Fibroblast of gingiva (primary cell): ENCODE results near the gene CD70.
"Not testable (repeated sequence)": the region's sequence is repeated elsewhere in the genome, so short reads cannot be mapped to it uniquely, and the experiment has no call there.

Experiments used
- DNase-seq: peaks from one replicate; pipeline ENCODE4 v3.0.0-alpha.2; 2011; ENCODE audit warnings: low read depth

Gene CD70, protein sequence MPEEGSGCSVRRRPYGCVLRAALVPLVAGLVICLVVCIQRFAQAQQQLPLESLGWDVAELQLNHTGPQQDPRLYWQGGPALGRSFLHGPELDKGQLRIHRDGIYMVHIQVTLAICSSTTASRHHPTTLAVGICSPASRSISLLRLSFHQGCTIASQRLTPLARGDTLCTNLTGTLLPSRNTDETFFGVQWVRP

DNA sequence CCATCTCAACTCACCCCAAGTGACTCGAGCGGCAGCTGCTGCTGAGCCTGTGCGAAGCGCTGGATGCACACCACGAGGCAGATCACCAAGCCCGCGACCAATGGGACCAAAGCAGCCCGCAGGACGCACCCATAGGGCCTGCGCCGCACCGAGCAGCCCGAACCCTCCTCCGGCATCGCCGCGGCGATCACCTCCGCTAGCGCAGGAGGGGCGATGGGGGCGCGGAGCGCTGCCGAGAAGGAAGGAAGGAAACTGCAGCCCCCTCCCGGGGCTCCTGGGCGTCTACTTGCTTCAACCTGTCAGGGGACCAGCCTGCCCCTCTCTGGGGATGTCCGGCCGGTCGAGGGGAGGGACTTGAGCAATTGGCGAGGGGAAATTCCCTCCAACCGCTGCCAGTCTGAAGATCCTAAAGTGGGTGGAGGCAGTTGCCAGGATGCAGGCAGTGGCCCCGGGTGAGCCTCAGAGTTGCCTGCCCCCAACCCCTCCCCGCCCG lies at the start of gene CD70:
Gene CD70, minus strand, starts transcription at position 324 of the 493 bp plus-strand sequence. Its CDS starts 148 bp downstream, at position 176.
- DNase-seq: no peak

DNA sequence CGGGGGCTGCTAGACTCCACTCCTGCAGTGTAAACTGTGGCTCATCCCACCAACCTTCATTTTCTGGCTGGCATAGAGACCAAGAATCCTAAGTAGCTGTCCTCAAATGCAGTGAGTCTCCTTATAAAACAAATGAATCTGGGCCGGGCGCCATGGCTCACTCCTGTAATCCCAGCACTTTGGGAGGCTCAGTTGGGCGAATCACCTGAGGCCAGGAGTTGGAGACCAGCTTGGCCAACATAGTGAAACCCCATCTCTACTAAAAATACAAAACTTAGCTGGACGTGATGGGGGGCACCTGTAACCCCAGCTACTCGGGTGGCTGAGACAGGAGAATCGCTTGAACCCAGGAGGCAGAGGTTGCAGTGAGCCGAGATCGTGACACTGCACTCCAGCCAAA lies 49.4 kb upstream of the CD70 start:
- not testable (repeated sequence) for DNase-seq

- no peak for DNase-seq
These were observed 48.5 kb upstream of the CD70 start for GRCh38 chr19:6639439-6639838.

DNA sequence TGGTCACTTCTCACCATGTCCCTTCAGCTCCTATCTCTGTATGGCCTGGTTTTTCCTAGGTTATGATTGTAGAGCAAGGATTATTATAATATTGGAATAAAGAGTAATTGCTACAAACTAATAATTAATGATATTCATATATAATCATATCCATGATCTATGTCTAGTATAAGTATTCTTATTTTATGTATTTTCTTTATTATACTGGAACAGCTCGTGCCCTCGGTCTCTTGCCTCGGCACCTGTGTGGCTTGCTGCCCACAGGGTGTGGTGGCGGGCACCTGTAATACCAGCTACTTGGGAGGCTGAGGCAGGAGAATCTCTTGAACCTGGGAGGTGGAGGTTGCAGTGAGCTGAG lies 42.5 kb upstream of the CD70 start:
- DNase-seq: not testable (repeated sequence)

- peak; percentile 30 for DNase-seq
These were observed 42.0 kb upstream of the CD70 start for GRCh38 chr19:6632747-6633455.

DNA sequence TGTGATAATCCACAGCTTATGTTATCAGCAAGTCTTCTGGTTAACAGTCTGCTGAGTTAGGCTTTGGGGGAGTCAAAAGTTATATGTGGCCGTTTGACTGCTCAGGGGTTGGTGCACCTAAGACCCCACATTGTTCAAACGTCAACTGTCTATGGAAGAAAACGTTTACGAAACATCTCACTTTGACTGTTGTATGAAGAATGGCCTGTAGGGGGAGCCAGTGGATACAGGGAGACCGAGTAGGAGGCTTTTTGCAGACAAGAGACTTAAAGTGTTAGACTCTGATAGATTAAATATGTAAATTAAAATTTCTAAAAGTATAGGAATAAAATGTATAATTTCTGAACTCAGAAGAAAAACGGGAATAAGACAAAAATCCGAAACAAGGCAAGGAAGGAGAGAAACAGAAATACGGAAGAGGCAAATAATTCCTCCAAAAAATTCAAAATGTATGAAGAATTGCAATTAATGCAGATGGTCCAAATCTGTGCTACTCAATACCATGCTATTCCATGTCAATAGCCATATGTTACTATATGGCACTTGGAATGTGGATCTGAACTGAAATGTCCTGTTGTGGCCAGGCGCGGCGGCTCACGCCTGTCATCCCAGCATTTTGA lies 41.2 kb upstream of the CD70 start:
- peak; percentile 58 for DNase-seq

DNA sequence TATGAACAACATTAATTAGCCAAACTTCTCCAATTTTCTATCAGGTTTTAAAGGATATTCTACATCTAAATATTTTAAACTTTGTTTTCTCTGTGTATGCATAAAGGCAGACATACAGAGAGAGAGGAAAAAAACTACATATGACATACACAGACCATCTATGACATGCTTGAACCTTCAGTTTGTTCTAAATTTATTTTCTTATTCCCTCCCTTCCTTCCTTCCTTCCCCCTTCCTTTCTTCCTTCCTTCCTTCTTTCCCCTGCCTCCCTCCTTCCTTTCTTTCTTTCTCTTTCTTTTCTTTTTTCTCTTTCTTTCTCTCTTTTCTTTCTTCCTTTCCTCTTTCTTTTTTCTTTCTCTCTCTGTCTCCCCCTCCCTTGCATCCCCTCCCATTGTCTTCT lies 35.8 kb upstream of the CD70 start:
- DNase-seq: no peak

DNA sequence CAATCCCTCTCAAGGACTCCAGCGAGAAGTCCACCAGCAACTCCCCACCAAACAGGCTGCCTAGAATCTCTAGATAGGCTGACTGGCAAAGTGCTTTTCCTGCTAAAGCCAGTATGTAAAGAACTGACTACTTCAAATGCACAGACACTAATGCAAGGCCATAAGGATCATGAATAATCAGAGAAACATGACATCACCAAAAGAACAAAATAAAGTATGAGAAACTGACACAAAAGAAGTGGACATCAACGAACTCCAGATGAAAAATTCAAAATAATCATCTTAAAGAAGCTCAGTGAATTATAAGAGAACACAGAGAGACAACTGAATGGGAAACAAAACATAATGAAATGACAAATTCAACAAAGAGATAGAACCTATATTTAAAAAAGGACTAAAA lies 26.4 kb upstream of the CD70 start:
- DNase-seq: no peak

GRCh38 chr19:6616011-6616410 lies 25.1 kb upstream of the CD70 start:
- no peak for DNase-seq

GRCh38 chr19:6613711-6614110 lies 22.8 kb upstream of the CD70 start:
- peak; percentile 51 for DNase-seq

DNA sequence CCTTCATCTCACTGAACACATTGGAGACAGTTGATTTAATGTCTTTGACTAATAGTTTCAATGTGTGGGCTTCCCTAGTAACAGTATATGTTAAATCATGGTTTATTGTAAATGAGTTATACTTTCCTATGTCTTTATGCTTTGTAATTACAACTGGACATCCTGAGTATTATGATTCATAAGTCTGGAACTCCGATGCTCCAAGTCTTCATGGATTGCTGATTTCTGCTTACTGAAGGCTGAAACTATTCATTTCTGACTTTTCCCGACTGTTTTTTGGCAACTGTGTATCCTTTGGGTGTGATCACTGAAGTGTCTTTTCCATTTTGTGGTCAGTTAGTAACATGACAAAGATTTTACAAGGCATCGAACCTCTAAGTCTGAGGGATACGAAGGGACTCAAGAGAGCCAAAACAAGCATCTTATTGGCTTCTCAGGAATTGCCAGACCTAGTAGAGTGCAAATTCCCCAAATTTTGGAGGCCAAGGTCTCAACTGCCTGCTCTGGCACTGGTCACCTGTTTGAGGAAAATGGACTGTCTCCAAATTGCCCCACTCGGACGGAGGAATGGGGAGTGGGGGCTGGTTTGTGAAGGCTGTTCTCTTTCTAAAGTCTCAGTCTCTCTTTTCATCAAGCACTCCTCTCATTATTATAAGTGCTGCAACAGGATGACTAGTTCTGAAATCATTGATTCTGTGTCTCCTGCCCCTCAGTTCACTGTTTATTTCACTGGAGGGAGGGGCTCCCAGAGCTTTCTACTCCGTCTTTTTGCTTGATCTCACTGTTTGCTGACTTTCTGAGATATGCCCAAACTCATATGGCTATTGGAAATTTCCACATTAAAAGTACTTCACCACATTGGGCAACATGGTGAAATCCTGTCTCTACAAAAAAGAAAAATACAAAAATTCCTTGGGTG lies 20.2 kb upstream of the CD70 start:
- DNase-seq: peak; percentile 82

DNA sequence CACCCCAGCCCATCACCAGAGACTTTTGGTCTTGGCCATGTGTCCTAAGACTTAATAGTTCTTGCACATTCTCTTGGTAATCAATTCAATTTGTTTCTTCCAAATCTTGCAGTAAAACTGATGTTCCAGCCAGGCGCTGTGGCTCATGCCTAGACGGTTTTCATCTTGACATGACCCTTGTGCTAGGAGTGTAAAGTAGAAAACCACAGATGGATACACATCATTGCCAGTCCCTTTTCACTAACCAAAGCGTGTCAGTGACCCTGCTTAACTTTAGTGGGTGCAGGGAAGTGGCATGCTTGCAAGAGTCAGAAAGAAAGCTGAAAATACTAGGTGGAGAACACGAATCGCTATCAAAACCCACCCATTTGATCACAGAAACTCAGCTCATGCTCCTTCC lies 18.0 kb upstream of the CD70 start:
- no peak for DNase-seq

- not testable (repeated sequence) for DNase-seq
These were observed 17.2 kb upstream of the CD70 start for GRCh38 chr19:6608146-6608545.

GRCh38 chr19:6606276-6607070 lies 15.5 kb upstream of the CD70 start:
- DNase-seq: not testable (repeated sequence)

DNA sequence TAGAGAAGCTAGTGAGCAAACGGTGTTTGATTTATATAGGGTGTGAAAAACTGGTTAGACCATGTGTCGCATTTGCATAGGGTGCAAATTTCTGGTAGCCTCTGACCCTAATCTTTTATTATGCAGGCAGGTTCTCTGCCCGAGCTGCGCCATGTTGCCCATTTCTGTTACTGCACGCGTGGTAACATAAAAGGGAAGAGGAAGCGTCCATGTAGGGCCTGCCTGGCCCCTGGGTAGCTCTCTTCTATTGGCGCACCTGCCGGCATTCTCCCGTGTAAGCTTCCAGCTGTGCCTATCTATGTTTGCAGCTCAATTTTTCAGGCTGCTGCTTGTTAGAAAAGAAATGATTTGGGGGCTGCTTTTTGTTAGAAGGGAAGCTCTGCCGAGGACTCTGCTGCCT lies 14.0 kb upstream of the CD70 start:
- DNase-seq: no peak

GRCh38 chr19:6602729-6603114 lies 11.8 kb upstream of the CD70 start:
- no peak for DNase-seq

DNA sequence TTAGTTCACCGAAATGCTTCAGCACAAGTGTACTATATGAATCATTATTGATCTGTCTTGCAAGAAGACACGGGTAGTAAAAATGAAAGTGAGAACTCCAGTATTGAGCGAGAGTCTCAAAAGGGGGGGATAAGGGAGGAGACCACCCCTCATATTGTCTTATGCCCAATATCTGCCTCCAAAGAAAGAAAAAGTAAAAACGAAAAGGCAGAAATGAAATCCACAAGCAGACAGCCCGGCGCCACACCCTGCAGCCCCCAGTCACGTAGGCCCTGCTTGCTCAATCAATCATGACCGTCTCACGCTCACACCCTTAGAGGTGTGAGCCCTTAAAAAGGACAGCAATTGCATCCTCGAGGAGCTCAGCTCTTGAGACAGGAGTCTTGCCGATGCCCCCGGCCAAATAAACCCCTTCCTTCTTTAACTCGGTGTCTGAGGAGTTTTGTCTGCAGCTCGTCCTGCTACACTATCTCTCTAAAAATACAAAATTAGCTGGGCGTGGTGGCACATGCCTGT lies 10.6 kb upstream of the CD70 start:
- not testable (repeated sequence) for DNase-seq

- DNase-seq: not testable (repeated sequence)
These were observed 10.1 kb upstream of the CD70 start for GRCh38 chr19:6600951-6601536.

DNA sequence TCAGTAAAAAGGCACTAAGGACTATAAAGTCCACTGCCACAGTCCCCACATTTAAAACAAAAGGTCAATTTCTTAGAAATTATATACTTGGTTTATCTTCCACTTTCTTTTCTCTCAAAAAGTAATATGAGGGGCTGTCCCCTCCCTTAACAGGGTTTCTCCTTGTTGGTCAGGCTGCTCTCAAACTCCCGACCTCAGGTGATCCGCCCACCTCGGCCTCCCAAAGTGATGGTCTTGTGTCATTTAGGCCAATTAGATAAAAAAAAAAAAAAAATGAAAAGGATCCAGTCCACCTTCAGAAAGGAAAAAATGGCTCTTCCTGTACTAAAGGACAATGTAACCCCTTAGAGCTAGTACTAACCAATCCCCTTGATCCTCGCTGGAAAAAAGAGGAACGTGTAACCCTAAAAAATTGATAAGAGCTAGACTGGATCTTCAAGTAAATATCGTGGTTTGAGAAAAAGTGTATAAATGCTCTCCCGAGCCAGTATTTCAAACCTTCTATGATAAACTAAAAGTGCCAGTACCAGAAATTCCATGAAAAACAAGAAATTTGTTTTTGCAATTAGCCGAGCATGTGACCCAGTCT lies 9.0 kb upstream of the CD70 start:
- no peak for DNase-seq

GRCh38 chr19:6598254-6598892 lies 7.4 kb upstream of the CD70 start:
- not testable (repeated sequence) for DNase-seq
